ENCODE results near the gene AFF3.
"Not testable (repeated sequence)": the region's sequence is repeated elsewhere in the genome, so short reads cannot be mapped to it uniquely, and the experiment has no call there.

AFF3 gene

GRCh38 chr2:99672766-99673350 is 469.5 kb downstream of the AFF3 start:
- DNase-seq (ENCODE audit: low read depth, low spot score): no peak

GRCh38 chr2:99670768-99671734 is 471.3 kb downstream of the AFF3 start:
- no peak for DNase-seq (ENCODE audit: low read depth, low spot score)

GRCh38 chr2:99666256-99666655 is 476.1 kb downstream of the AFF3 start:
- DNase-seq (ENCODE audit: low read depth, low spot score): no peak

GRCh38 chr2:99663641-99664040 is 478.7 kb downstream of the AFF3 start:
- no peak for DNase-seq (ENCODE audit: low read depth, low spot score)

- DNase-seq (ENCODE audit: low read depth, low spot score): no peak
These were observed 479.5 kb downstream of the AFF3 start for GRCh38 chr2:99662761-99663341.

GRCh38 chr2:99661761-99662160 is 480.6 kb downstream of the AFF3 start:
- DNase-seq (ENCODE audit: low read depth, low spot score): not testable (repeated sequence)

GRCh38 chr2:99660616-99661406 is 481.6 kb downstream of the AFF3 start:
- DNase-seq (ENCODE audit: low read depth, low spot score): no peak

GRCh38 chr2:99659874-99660273 is 482.5 kb downstream of the AFF3 start:
- DNase-seq (ENCODE audit: low read depth, low spot score): no peak

GRCh38 chr2:99657691-99658258 is 484.6 kb downstream of the AFF3 start:
- DNase-seq (ENCODE audit: low read depth, low spot score): no peak

- no peak for DNase-seq (ENCODE audit: low read depth, low spot score)
These were observed 485.4 kb downstream of the AFF3 start for GRCh38 chr2:99656994-99657393.

- no peak for DNase-seq (ENCODE audit: low read depth, low spot score)
These were observed 489.0 kb downstream of the AFF3 start for GRCh38 chr2:99653433-99653832.

GRCh38 chr2:99652862-99653261 is 489.5 kb downstream of the AFF3 start:
- no peak for DNase-seq (ENCODE audit: low read depth, low spot score)

- no peak for DNase-seq (ENCODE audit: low read depth, low spot score)
These were observed 490.3 kb downstream of the AFF3 start for GRCh38 chr2:99651930-99652670.

- no peak for DNase-seq (ENCODE audit: low read depth, low spot score)
These were observed 493.2 kb downstream of the AFF3 start for GRCh38 chr2:99648906-99649789.

- DNase-seq (ENCODE audit: low read depth, low spot score): no peak
These were observed 494.1 kb downstream of the AFF3 start for GRCh38 chr2:99648178-99648844.

- DNase-seq (ENCODE audit: low read depth, low spot score): no peak
These were observed 496.4 kb downstream of the AFF3 start for GRCh38 chr2:99645960-99646359.

GRCh38 chr2:99644419-99644787 is 498.0 kb downstream of the AFF3 start:
- no peak for DNase-seq (ENCODE audit: low read depth, low spot score)

GRCh38 chr2:99643787-99644418 is 498.5 kb downstream of the AFF3 start:
- no peak for DNase-seq (ENCODE audit: low read depth, low spot score)

GRCh38 chr2:99641999-99642398 is 500.4 kb downstream of the AFF3 start:
- no peak for DNase-seq (ENCODE audit: low read depth, low spot score)
